Smooth muscle cell of the brain vasculature (primary cell): Measurements from ENCODE around the gene ZNF770.
A peak's percentile ranks its signal among the peaks of the same experiment; 100 is the strongest.
"Not testable (repeated sequence)": the region's sequence is repeated elsewhere in the genome, so short reads cannot be mapped to it uniquely, and the experiment has no call there.

Source experiments
- DNase-seq: peaks from one replicate; pipeline ENCODE4 v3.0.0-alpha.2; 2012; ENCODE audit warnings: low read depth, low spot score

ZNF770 gene

GRCh38 chr15:34976743-34977142 lies 11.3 kb downstream of the ZNF770 start:
- no peak for DNase-seq

GRCh38 chr15:34976073-34976472 lies 12.0 kb downstream of the ZNF770 start:
- DNase-seq: no peak

GRCh38 chr15:34973512-34973911 lies 14.6 kb downstream of the ZNF770 start:
- DNase-seq: no peak

- not testable (repeated sequence) for DNase-seq
Measured at GRCh38 chr15:34970098-34970643, 17.9 kb downstream of the ZNF770 start.

- DNase-seq: peak; percentile 93
Measured at GRCh38 chr15:34969340-34970097, 18.6 kb downstream of the ZNF770 start, which contains the start of gene AQR. TSS of gene AQR (minus strand) at chr15:34969742. CDS start at chr15:34969613, 129 bp downstream.

GRCh38 chr15:34964277-34964676 lies 23.8 kb downstream of the ZNF770 start:
- DNase-seq: no peak

GRCh38 chr15:34953851-34954250 lies 34.2 kb downstream of the ZNF770 start:
- no peak for DNase-seq

- DNase-seq: no peak
Measured at GRCh38 chr15:34952481-34952880, 35.6 kb downstream of the ZNF770 start.

GRCh38 chr15:34951993-34952392 lies 36.1 kb downstream of the ZNF770 start:
- DNase-seq: no peak

- DNase-seq: no peak
Measured at GRCh38 chr15:34944936-34945335, 43.2 kb downstream of the ZNF770 start.

GRCh38 chr15:34943711-34944110 lies 44.4 kb downstream of the ZNF770 start:
- DNase-seq: no peak

- DNase-seq: not testable (repeated sequence)
Measured at GRCh38 chr15:34943264-34943663, 44.8 kb downstream of the ZNF770 start.

- DNase-seq: peak; percentile 55
Measured at GRCh38 chr15:34942363-34942762, 45.7 kb downstream of the ZNF770 start.

- DNase-seq: no peak
Measured at GRCh38 chr15:34941831-34942230, 46.3 kb downstream of the ZNF770 start.

- no peak for DNase-seq
Measured at GRCh38 chr15:34941185-34941698, 46.8 kb downstream of the ZNF770 start.

GRCh38 chr15:34933432-34933975 lies 54.6 kb downstream of the ZNF770 start:
- DNase-seq: no peak

- DNase-seq: not testable (repeated sequence)
Measured at GRCh38 chr15:34928349-34928748, 59.7 kb downstream of the ZNF770 start.
